DMS114 treated with DMSO at 0.1 percent for 48 hours (cell line): Measurements from ENCODE around the gene MEIS2.

Source experiments
- DNase-seq: peaks from one replicate; lab custom pipeline; 2025; ENCODE audit not compliant: unreplicated experiment; lab: John Stamatoyannopoulos, UW

The MEIS2 gene

GRCh38 chr15:37077623-37078351 lies 22.6 kb downstream of the MEIS2 start:
- no peak for DNase-seq

DNA sequence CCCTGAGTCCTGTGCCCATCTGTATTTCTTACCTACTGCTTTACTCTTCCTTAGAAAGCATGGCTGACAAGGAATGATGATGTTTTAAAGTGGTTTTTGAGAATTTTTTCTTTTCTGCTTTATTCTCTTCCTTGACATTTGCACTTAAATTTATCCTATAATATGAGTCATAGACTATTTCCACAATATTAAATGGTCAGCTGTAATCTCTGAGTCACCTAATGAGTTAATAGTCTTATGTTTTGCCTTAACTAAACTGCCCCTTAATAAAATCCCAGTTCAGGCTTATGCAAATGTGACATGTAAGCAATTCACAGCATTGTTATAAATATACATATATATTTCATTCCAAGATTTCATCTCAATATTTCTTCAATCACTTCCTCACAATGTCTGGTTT lies 23.8 kb downstream of the MEIS2 start:
- no peak for DNase-seq

- no peak for DNase-seq
These were observed 24.6 kb downstream of the MEIS2 start for GRCh38 chr15:37075777-37076176.

DNA sequence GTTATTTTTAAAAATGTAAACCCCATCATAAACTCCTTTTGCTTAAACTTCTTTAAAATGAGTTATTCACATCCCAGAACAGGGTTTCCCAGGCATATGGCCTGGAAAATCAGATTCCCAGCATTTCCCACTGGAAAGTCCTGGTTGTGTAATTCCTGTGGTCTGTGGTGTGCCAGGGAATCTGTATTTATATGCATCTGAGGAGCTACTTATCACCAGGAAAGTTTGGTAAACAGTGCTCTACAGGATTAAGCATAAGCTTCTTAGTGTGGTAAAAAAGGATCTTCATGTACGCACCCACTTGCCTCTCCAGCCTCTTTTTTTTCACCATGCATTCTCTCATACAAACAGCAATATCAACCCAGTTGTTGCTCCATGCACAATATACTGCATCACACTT lies 28.2 kb downstream of the MEIS2 start:
- DNase-seq, result no peak

DNA sequence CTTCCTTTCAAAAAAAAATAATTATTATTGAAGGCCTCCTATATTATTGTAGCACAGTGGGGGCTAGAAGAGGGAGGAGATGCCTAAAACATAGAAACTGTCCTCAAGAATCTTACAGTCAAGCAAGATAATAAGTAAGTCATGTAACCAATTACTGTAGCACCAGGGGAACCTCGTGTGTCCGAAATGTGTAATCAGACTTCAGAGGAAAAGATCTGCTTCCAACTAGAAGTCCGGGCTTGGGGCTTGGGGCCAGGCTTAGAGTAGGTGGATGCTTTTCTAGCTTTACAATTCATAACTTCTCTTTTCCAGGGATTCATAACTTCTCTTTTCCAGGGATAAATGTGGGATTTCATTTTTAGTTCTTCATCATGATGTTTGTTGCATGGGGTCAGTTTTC lies 29.2 kb downstream of the MEIS2 start:
- no peak for DNase-seq

DNA sequence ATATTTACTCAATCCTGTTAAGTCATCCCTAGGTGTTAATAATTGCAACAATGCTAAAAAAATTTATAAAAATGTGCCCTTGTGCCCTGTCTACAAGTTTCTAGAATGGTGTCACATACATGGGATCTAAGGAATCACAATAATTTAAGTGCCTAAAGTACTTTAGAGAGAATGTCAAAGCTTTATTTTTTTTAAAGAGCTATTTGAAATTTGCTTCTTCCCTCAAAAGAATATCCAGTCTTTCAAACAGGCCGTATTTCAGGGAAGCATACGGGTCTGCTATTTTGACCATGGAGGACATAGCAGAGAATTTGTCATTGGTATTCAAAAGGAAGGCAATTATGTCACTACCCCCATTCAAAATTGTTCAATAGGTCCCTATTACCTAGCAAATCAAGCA lies 29.7 kb downstream of the MEIS2 start:
- DNase-seq, result no peak

GRCh38 chr15:37061996-37062395 lies 38.4 kb downstream of the MEIS2 start:
- DNase-seq, result no peak

DNA sequence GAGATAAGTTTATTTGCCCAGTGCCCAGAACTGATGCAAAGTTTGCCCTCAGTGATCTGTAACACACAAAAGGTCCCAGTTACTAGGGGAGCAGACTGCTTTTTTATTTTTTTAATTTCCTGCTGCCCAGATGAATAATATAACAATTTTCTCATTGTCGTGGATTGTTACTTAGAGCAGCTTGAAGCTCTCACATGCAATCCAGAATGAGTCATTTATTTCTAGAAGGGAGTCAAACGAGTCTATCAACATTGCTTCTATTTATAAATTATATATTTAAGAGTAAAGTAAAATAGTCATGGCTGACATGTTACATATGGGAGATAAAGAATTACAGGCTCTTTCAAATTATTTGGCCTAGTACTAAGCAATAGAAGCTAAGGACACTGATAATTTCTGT lies 41.3 kb downstream of the MEIS2 start:
- DNase-seq, result no peak

DNA sequence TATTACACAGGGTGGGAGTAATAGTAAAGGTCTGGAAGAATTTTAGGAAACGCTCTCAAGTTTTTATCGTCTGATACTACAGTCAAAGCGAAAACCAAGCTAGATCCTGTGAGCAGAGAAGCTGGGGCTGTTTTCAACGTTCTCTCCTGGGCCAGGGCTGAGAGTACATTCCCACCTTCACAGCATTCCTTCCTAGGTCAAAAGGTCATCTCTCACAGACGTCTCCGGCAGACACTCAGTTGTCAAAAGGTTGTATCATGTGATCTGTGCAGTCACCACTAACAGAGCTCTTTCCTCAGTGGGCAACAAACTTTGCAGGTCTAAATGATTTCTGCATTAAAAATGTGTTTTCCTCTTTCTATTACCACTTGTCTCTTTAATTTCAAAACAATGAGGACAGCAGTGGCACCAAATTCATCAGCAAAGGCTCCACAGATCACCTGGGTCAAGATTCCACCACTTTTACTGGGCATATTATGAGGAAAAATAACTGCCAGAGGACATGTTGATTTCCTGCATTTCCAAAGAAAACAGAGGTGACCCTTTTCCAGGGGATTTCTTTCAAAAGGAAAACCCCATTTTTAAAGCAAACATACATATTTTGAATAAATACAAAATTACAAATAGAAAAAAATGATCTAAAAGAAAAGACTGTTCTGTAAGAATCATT lies 41.9 kb downstream of the MEIS2 start:
- no peak for DNase-seq

GRCh38 chr15:37057831-37058230 lies 42.5 kb downstream of the MEIS2 start:
- no peak for DNase-seq

- DNase-seq, result no peak
These were observed 43.1 kb downstream of the MEIS2 start for GRCh38 chr15:37057256-37057655.

GRCh38 chr15:37056177-37057121 lies 43.9 kb downstream of the MEIS2 start:
- DNase-seq, result no peak

GRCh38 chr15:37055481-37055880 lies 44.9 kb downstream of the MEIS2 start:
- DNase-seq, result no peak

DNA sequence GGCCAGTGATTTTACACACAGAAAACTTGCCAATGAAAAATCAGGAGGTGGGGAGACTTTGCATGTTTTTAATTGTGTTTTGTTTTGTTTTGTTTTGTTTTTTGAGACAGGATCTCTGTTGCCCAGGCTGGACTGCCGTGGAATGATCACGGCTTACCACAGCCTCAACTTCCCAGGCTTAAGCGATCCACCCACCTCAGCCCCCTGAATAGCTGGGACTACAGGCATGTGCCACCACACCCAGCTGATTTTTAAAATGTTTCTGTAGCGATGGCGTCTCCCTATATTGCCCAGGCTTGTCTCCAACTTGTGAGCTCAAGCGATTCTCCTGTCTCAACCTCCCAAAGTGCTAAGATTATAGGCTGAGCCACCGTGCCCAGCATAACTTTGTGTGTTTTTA lies 46.0 kb downstream of the MEIS2 start:
- DNase-seq, result no peak

DNA sequence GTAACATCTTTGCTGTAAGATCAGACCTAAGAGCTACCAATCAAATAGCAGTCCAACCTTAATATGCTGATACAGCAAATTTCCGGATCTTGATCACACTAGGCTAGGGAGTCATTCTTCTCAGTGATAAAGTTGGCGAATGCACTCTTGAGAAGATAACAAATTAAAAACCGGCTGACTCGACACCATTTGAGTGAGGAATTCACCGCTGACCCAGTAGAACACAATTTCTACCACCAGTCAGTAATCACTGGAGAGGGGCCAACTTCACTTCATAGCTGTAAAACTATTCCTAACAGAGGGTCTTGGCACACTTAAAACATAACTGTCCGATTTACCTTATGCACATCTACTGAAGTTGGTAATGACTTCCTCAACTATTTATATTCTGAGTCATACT lies 47.2 kb downstream of the MEIS2 start:
- no peak for DNase-seq

- DNase-seq, result no peak
These were observed 50.0 kb downstream of the MEIS2 start for GRCh38 chr15:37050345-37050744.

- no peak for DNase-seq
These were observed 53.3 kb downstream of the MEIS2 start for GRCh38 chr15:37046876-37047614.

GRCh38 chr15:37045859-37046740 lies 54.2 kb downstream of the MEIS2 start:
- DNase-seq, result no peak

DNA sequence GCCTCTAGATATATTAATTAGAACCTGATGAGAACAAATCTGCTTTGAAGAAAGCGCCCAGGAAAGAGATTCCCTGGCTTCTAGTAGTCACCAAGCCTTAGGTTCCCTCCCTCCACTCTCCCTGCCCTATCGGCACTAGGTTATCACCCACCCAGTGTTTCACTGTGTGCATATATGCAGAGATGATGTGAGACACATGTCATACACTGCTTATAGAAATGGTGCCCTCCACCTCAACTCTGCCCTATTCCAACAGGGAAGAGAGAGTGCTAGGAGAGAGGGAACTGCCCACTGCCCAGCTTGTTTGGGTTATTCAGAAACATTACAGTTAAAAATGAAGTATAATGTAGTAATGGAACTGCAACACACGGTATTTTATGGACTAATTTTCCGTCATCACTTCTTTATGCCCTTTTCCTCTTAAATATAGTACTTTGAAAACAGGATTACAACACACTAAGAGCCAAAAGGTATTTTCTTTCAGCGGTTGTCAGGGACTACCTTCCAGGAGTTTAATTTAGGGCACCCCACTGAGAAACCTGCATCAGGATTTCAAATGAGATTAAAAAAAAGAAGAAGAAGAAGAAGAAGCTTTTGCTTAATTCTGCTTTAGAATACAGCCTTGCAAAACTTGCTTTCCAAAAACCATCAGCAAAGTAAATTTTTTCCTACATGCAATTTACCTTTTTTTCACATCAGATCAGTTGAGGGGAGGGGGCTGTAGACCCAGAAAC lies 55.3 kb downstream of the MEIS2 start:
- DNase-seq, result no peak
